HepG2 (cell line): ENCODE data around the gene ZC3H18. TPM values are rescaled to one million over a fixed set of nuclear protein-coding genes. Genes with fewer than 3 reads are reported as not detected.

Experiments
- ATF7-NPFF ChIP-seq: sonication (generic); formaldehyde crosslinking; IDR thresholded peaks from 2 replicates; pipeline ENCODE4 v1.8.1; 2023; ENCODE audit warnings: mild to moderate bottlenecking, low read depth, missing genetic modification reagents, moderate library complexity
- CBX5 ChIP-seq: sonication (generic); formaldehyde crosslinking; IDR thresholded peaks from 2 replicates; pipeline ENCODE4 v1.4.0; 2020; ENCODE audit warnings: missing genetic modification reagents, borderline replicate concordance
- DPF2 ChIP-seq: sonication (generic); formaldehyde crosslinking; IDR thresholded peaks from 2 replicates; pipeline ENCODE4 v1.4.0; 2020; ENCODE audit warnings: mild to moderate bottlenecking, low read depth, missing genetic modification reagents, borderline replicate concordance
- EHMT2 ChIP-seq: fragments of 200-600 bp; sonication (generic); IDR thresholded peaks from 2 replicates; pipeline ENCODE4 v1.7.0; 2017; ENCODE audit warnings: antibody characterized with exemption, low read depth, low read length, borderline replicate concordance
- ETV5 ChIP-seq: IDR thresholded peaks from 2 replicates; pipeline ENCODE4 v1.6.1; 2018; ENCODE audit warnings: missing biosample characterization, missing genetic modification reagents, inconsistent platforms, borderline replicate concordance
- FUBP1 ChIP-seq: sonication (generic); formaldehyde crosslinking; IDR thresholded peaks from 2 replicates; pipeline ENCODE4 v1.5.1; 2020; ENCODE audit warnings: missing genetic modification reagents, mild to moderate bottlenecking, borderline replicate concordance
- GATAD1 ChIP-seq: IDR thresholded peaks from 2 replicates; pipeline ENCODE4 v1.6.1; 2016; ENCODE audit warnings: missing genetic modification reagents, missing compliant biosample characterization
- GPN1 ChIP-seq: sonication (generic); formaldehyde crosslinking; IDR thresholded peaks from 2 replicates; pipeline ENCODE4 v1.5.1; 2020; ENCODE audit warnings: missing genetic modification reagents, borderline replicate concordance
- HDAC2 ChIP-seq: sonication (generic); formaldehyde crosslinking; IDR thresholded peaks from 2 replicates; pipeline ENCODE4 v1.4.0; 2020; ENCODE audit warnings: missing genetic modification reagents
- IRF1 ChIP-seq: sonication (generic); formaldehyde crosslinking; IDR thresholded peaks from 2 replicates; pipeline ENCODE4 v1.4.0; 2020; ENCODE audit warnings: low read depth, mild to moderate bottlenecking, missing genetic modification reagents
- KDM4B ChIP-seq: sonication (generic); formaldehyde crosslinking; IDR thresholded peaks from 2 replicates; pipeline ENCODE4 v1.4.0; 2020; ENCODE audit warnings: missing genetic modification reagents
- NCOR1 ChIP-seq: fragments of 200-600 bp; sonication (generic); IDR thresholded peaks from 2 replicates; pipeline ENCODE4 v1.7.0; 2017; ENCODE audit warnings: antibody characterized with exemption, low read length, borderline replicate concordance
- NFE2 ChIP-seq: sonication (generic); formaldehyde crosslinking; IDR thresholded peaks from 2 replicates; pipeline ENCODE4 v1.4.0; 2020; ENCODE audit warnings: missing genetic modification reagents
- SIN3B ChIP-seq: fragments of 150-350 bp; IDR thresholded peaks from 2 replicates; pipeline ENCODE4 v1.6.1; 2014; ENCODE audit warnings: low read length
- SIX4 ChIP-seq: sonication (generic); formaldehyde crosslinking; IDR thresholded peaks from 2 replicates; pipeline ENCODE4 v1.4.0; 2020; ENCODE audit warnings: missing genetic modification reagents
- TEAD2 ChIP-seq: sonication (generic); formaldehyde crosslinking; IDR thresholded peaks from 2 replicates; pipeline ENCODE4 v1.9.0; 2021; ENCODE audit warnings: missing genetic modification reagents
- ZBTB7A ChIP-seq: sonication (generic); formaldehyde crosslinking; IDR thresholded peaks from 2 replicates; pipeline ENCODE4 v1.8.0; 2022; ENCODE audit warnings: mild to moderate bottlenecking, missing genetic modification reagents
- ZFYVE20 ChIP-seq: sonication (generic); formaldehyde crosslinking; IDR thresholded peaks from 2 replicates; pipeline ENCODE4 v1.8.0; 2023; ENCODE audit warnings: low read depth, mild to moderate bottlenecking, moderate library complexity, missing genetic modification reagents, borderline replicate concordance
- ZKSCAN5 ChIP-seq: sonication (generic); formaldehyde crosslinking; IDR thresholded peaks from 2 replicates; pipeline ENCODE4 v1.5.1; 2020; ENCODE audit warnings: mild to moderate bottlenecking, missing genetic modification reagents
- ZMYM3 ChIP-seq: sonication (generic); formaldehyde crosslinking; IDR thresholded peaks from 2 replicates; pipeline ENCODE4 v1.5.1; 2020; ENCODE audit warnings: mild to moderate bottlenecking, missing genetic modification reagents
- ZNF232 ChIP-seq: sonication (generic); formaldehyde crosslinking; IDR thresholded peaks from 2 replicates; pipeline ENCODE4 v1.4.0; 2020; ENCODE audit warnings: missing genetic modification reagents, borderline replicate concordance
- ZNF292 ChIP-seq: sonication (generic); formaldehyde crosslinking; IDR thresholded peaks from 2 replicates; pipeline ENCODE4 v1.8.1; 2022; ENCODE audit warnings: mild to moderate bottlenecking, low read depth, missing genetic modification reagents, borderline replicate concordance
- ZNF33B ChIP-seq: sonication (generic); formaldehyde crosslinking; IDR thresholded peaks from 2 replicates; pipeline ENCODE4 v1.5.1; 2020; ENCODE audit warnings: mild to moderate bottlenecking, missing genetic modification reagents
- ZNF430 ChIP-seq: sonication (generic); formaldehyde crosslinking; IDR thresholded peaks from 2 replicates; pipeline ENCODE4 v1.9.0; 2021; ENCODE audit warnings: mild to moderate bottlenecking, missing genetic modification reagents
- ZNF501 ChIP-seq: sonication (generic); formaldehyde crosslinking; IDR thresholded peaks from 2 replicates; pipeline ENCODE4 v1.5.1; 2020; ENCODE audit warnings: mild to moderate bottlenecking, moderate library complexity, missing genetic modification reagents
- ZNF598 ChIP-seq: sonication (generic); formaldehyde crosslinking; IDR thresholded peaks from 2 replicates; pipeline ENCODE4 v1.5.1; 2020; ENCODE audit warnings: mild to moderate bottlenecking, missing genetic modification reagents, borderline replicate concordance
- ZNF614 ChIP-seq: IDR thresholded peaks from 2 replicates; pipeline ENCODE4 v1.6.1; 2018; ENCODE audit warnings: missing biosample characterization, missing genetic modification reagents, inconsistent platforms, borderline replicate concordance
- polyA plus RNA-seq, 8 experiments: library from polyadenylated mRNA; depleted of rRNA in 3 of 8; stranded (reverse) in 7 of 8; unstranded in 1 of 8; fragments of >200 nt; fragmentation: Illumina TruSeq in 4 of 8; extraction: Trizol in 4 of 8; gene quantifications; 2 replicates each; pipeline versions ENCODE4 v1.2.1 to v1.2.3, GENCODE V29; 2011 to 2016; ENCODE audit warnings: low read depth in 4 of 8, missing spikeins in 1 of 8, mixed read lengths in 1 of 8; ENCODE audit not compliant: insufficient read depth in 1 of 8
- total RNA-seq, 5 experiments: library from RNA; depleted of rRNA; stranded (reverse); fragments of >200 nt; fragmentation: Illumina TruSeq; extraction: Trizol; gene quantifications; 2 replicates each; pipeline ENCODE4 v1.2.3, GENCODE V29; 2016; ENCODE audit warnings: low read depth in 1 of 5
- TF ChIP-seq, protein P1 (sequence below): sonication (generic); formaldehyde crosslinking; conservative IDR thresholded peaks from 2 replicates; pipeline ENCODE4 v1.8.0; 2022; ENCODE audit warnings: low read depth, missing genetic modification reagents

ZC3H18 gene
- total and polyA plus RNA-seq, 2 of the 13 experiments (the other 11 are each of a cell fraction or from before 2014, with no cell fraction given), result 11.2 to 27.4 TPM

DNA sequence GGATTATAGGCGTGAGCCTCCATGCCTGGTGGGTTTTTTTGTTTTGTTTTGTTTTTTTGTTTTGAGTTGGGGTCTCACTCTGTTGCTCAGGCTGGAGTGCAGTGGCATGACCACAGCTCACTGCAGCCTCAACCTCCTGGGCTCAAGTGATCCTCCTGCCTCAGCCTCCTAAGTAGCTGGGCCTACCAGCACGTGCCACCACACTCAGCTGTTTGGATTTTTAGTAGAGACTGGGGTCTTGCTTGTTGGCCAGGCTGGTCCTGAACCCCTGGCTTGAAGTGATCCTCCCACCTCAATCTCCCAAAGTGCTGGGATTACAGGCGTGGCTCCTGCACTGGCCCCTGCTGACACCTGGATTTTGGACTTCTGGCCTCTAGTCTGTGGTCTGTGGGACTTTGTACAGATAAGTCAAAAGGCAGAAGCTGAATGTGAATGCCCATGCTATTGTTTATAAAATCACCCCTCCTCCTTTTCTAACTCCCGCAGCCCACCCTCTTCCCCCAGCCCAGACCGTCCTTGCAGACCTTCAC is 110.4 kb downstream of the ZC3H18 start (continued):
- no peak for TF ChIP-seq GPN1 (CRISPR knock-in tag)
- no peak for TF ChIP-seq ZNF501 (CRISPR knock-in tag)
- TF ChIP-seq ZNF598, result no peak
- TF ChIP-seq SIN3B, result no peak
- no peak; the same call in 1 of the 2 replicates for TF ChIP-seq ZNF33B (CRISPR knock-in tag)
- 0 out of 2 replicates have a peak, but pooled peaks have one; percentile 64 for TF ChIP-seq ZFYVE20 (CRISPR knock-in tag)
- TF ChIP-seq ETV5 (CRISPR knock-in tag), result no peak
- no peak for TF ChIP-seq HDAC2 (CRISPR knock-in tag)
- TF ChIP-seq TEAD2 (CRISPR knock-in tag), result no peak
- TF ChIP-seq ATF7-NPFF, result 0 out of 2 replicates have a peak, but pooled peaks have one; percentile 48
- no peak for TF ChIP-seq SIX4 (CRISPR knock-in tag)
- 0 out of 2 replicates have a peak, but pooled peaks have one; percentile 48 for TF ChIP-seq ZBTB7A (CRISPR knock-in tag)
- TF ChIP-seq ZNF292 (CRISPR knock-in tag), result no peak
- peak; percentile 16; the same call in 1 of the 2 replicates for TF ChIP-seq ZMYM3 (CRISPR knock-in tag)
- no peak for TF ChIP-seq ZNF430
- TF ChIP-seq, protein P1, sequence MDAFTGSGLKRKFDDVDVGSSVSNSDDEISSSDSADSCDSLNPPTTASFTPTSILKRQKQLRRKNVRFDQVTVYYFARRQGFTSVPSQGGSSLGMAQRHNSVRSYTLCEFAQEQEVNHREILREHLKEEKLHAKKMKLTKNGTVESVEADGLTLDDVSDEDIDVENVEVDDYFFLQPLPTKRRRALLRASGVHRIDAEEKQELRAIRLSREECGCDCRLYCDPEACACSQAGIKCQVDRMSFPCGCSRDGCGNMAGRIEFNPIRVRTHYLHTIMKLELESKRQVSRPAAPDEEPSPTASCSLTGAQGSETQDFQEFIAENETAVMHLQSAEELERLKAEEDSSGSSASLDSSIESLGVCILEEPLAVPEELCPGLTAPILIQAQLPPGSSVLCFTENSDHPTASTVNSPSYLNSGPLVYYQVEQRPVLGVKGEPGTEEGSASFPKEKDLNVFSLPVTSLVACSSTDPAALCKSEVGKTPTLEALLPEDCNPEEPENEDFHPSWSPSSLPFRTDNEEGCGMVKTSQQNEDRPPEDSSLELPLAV, result no peak
- no peak for TF ChIP-seq EHMT2
- no peak for TF ChIP-seq ZNF232
- no peak for TF ChIP-seq NFE2 (CRISPR knock-in tag)
- TF ChIP-seq DPF2 (CRISPR knock-in tag), result no peak
- no peak for TF ChIP-seq FUBP1 (CRISPR knock-in tag)
- no peak for TF ChIP-seq ZNF614
- TF ChIP-seq NCOR1, result peak; percentile 37
- no peak for TF ChIP-seq GATAD1
- no peak for TF ChIP-seq KDM4B (CRISPR knock-in tag)
- no peak for TF ChIP-seq IRF1
- no peak for TF ChIP-seq ZKSCAN5 (CRISPR knock-in tag)
- no peak for TF ChIP-seq CBX5 (CRISPR knock-in tag)
